ENCODE measurements around the gene CLEC4F. TPM values are rescaled to one million over a fixed set of nuclear protein-coding genes. Genes with fewer than 3 reads are reported as not detected.

CLEC4F gene
- polyA plus RNA-seq, 3 donors = 0.65 to 17.0 (median 2.3) TPM

GRCh38 chr2:70779911-70780545 is 40.4 kb downstream of the CLEC4F start:
- H3K27ac ChIP-seq (ENCODE audit: low read depth in 1 of 2, low read length in 2 of 2) = no peak overlapping the region
- H3K4me3 Mint-ChIP-seq = no peak overlapping the region
- H3K79me2 ChIP-seq (ENCODE audit: insufficient read depth, low read length) = no peaks in the 10 kb centered on the region
- H3K4me1 Mint-ChIP-seq = peaks cover 10% of the 10 kb centered on the region
- WGBS (ENCODE audit: insufficient coverage) = 90% methylated on average over 6 of the region's 8 CpGs
- H3K9me3 Mint-ChIP-seq = peaks cover 0 to 2% (median 0%) of the 10 kb centered on the region in 7 donors
- intact Hi-C loops (cut with micrococcal nuclease) = loop anchor here in 1 of 2 donors (5.0 kb wide), 1 partner anchor 147 kb away; no protein-coding TSS in a partner anchor
- H3K27ac Mint-ChIP-seq = no peak overlapping the region
- H3K36me3 Mint-ChIP-seq = no peaks in the 10 kb centered on the region
- H3K36me3 ChIP-seq (replicated peaks in 1 of 2; ENCODE audit: control insufficient read depth in 1 of 2, insufficient read depth in 2 of 2, low read length in 2 of 2) = no peaks in the 10 kb centered on the region
- DNase-seq = no peak
- H2AFZ ChIP-seq (ENCODE audit: insufficient read depth, low read depth, low read length, poor library complexity, severe bottlenecking) = no peak overlapping the region
- TF ChIP-seq, protein P1, sequence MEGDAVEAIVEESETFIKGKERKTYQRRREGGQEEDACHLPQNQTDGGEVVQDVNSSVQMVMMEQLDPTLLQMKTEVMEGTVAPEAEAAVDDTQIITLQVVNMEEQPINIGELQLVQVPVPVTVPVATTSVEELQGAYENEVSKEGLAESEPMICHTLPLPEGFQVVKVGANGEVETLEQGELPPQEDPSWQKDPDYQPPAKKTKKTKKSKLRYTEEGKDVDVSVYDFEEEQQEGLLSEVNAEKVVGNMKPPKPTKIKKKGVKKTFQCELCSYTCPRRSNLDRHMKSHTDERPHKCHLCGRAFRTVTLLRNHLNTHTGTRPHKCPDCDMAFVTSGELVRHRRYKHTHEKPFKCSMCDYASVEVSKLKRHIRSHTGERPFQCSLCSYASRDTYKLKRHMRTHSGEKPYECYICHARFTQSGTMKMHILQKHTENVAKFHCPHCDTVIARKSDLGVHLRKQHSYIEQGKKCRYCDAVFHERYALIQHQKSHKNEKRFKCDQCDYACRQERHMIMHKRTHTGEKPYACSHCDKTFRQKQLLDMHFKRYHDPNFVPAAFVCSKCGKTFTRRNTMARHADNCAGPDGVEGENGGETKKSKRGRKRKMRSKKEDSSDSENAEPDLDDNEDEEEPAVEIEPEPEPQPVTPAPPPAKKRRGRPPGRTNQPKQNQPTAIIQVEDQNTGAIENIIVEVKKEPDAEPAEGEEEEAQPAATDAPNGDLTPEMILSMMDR (IDR thresholded peaks at IDR 0.05) = no peak
- no peak overlapping the region for H3K4me3 ChIP-seq (replicated peaks in 1 of 3; ENCODE audit: low read depth in 2 of 3, low read length in 3 of 3)
- H3K4me1 ChIP-seq (ENCODE audit: control insufficient read depth in 1 of 2, insufficient read depth in 2 of 2, low read length in 2 of 2) = peaks cover 8 to 10% of the 10 kb centered on the region in 2 donors
- peaks cover 4 to 12% (median 11%) of the 10 kb centered on the region in 3 donors for H3K27me3 Mint-ChIP-seq (ENCODE audit: low read depth in 3 of 3)
- H3K27me3 ChIP-seq (ENCODE audit: control insufficient read depth in 2 of 2, insufficient read depth in 2 of 2, low read length in 2 of 2) = peaks cover 3 to 12% of the 10 kb centered on the region in 2 donors
- no peak overlapping the region for H3K9ac ChIP-seq (ENCODE audit: insufficient read depth, low read length, poor library complexity, severe bottlenecking)
- no peaks in the 10 kb centered on the region for H3K9me3 ChIP-seq (replicated peaks in 1 of 2; ENCODE audit: control insufficient read depth in 1 of 2, insufficient read depth in 1 of 2, low read length in 2 of 2)
- no peak overlapping the region for H3K4me2 ChIP-seq (replicated peaks; ENCODE audit: extremely low read depth, low read length, poor library complexity, severe bottlenecking)
- H4K20me1 ChIP-seq (ENCODE audit: insufficient read depth, low read length) = no peaks in the 10 kb centered on the region

DNA sequence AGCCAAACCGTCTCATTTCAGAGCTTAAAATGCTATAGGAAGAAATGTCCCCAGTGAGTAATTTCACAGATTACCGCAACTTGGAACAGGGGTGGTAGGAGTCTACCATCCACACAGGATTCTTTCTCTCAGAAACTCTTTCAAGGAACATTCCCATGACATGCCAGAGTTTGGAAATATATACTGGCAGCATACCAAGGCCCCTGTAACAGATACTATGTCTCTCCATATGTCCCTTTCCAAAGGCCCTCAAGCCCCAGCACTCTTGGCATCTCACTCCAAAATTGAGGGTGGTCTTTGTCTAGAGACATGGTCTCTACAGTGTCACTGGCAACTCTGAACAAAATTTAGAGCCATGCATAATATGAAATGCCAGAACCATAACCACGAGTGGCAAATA is 40.9 kb downstream of the CLEC4F start:
- no peak overlapping the region for H2AFZ ChIP-seq (ENCODE audit: insufficient read depth, low read depth, low read length, poor library complexity, severe bottlenecking)
- Mint-ChIP-seq H3K4me1 (peaks cover 11% of the 10 kb centered on the region), H3K9me3 (peaks cover 0 to 2% (median 0%) of the 10 kb centered on the region in 7 donors), H3K4me3 (no peak overlapping the region), H3K36me3 (no peaks in the 10 kb centered on the region), H3K27ac (no peak overlapping the region), H3K27me3 (ENCODE audit: low read depth in 3 of 3) (peaks cover 8 to 12% (median 11%) of the 10 kb centered on the region in 3 donors)
- TF ChIP-seq, protein P1 (IDR thresholded peaks at IDR 0.05) = no peak
- peaks cover 10 to 12% of the 10 kb centered on the region in 2 donors for H3K4me1 ChIP-seq (ENCODE audit: control insufficient read depth in 1 of 2, insufficient read depth in 2 of 2, low read length in 2 of 2)
- no peak overlapping the region for H3K4me3 ChIP-seq (replicated peaks in 1 of 3; ENCODE audit: low read depth in 2 of 3, low read length in 3 of 3)
- no peaks in the 10 kb centered on the region for H3K36me3 ChIP-seq (replicated peaks in 1 of 2; ENCODE audit: control insufficient read depth in 1 of 2, insufficient read depth in 2 of 2, low read length in 2 of 2)
- peaks cover 3 to 12% of the 10 kb centered on the region in 2 donors for H3K27me3 ChIP-seq (ENCODE audit: control insufficient read depth in 2 of 2, insufficient read depth in 2 of 2, low read length in 2 of 2)
- H3K79me2 ChIP-seq (ENCODE audit: insufficient read depth, low read length) = no peaks in the 10 kb centered on the region
- DNase-seq = no peak
- H3K27ac ChIP-seq (ENCODE audit: low read depth in 1 of 2, low read length in 2 of 2) = no peak overlapping the region
- intact Hi-C loops (cut with micrococcal nuclease) = no loop called here
- 91% methylated on average over 1 of the region's 3 CpGs for WGBS (ENCODE audit: insufficient coverage)
- no peak overlapping the region for H3K4me2 ChIP-seq (replicated peaks; ENCODE audit: extremely low read depth, low read length, poor library complexity, severe bottlenecking)
- no peak overlapping the region for H3K9ac ChIP-seq (ENCODE audit: insufficient read depth, low read length, poor library complexity, severe bottlenecking)
- no peaks in the 10 kb centered on the region for H4K20me1 ChIP-seq (ENCODE audit: insufficient read depth, low read length)
- H3K9me3 ChIP-seq (replicated peaks in 1 of 2; ENCODE audit: control insufficient read depth in 1 of 2, insufficient read depth in 1 of 2, low read length in 2 of 2) = no peaks in the 10 kb centered on the region

Data from CD14-positive monocyte (primary cell).